Lung (tissue), 12 donors: Measurements from ENCODE around the gene CREBZF. TPM values are rescaled to one million over a fixed set of nuclear protein-coding genes. Genes with fewer than 3 reads are reported as not detected.
"Not testable (repeated sequence)": the region's sequence is repeated elsewhere in the genome, so short reads cannot be mapped to it uniquely, and the experiment has no call there.

Experiments
- ATAC-seq: fragments of 200-7000 bp; cut with Tn5 transposase; one replicate; pipeline ENCODE4 v1.9.1; 2020; ENCODE audit warnings: moderate number of reproducible peaks; ENCODE audit not compliant: insufficient read depth, low FRiP score
- DNase-seq, 3 donors: peaks; one replicate each; pipeline ENCODE4 v3.0.0-alpha.2; 2013 to 2017
- H3K27ac ChIP-seq, 2 donors: one replicate each; pipeline ENCODE4 v1.5.1; 2013; ENCODE audit warnings: mild to moderate bottlenecking in 2 of 2, moderate library complexity in 2 of 2, control low read depth in 1 of 2, inconsistent platforms in 1 of 2, low read depth in 1 of 2, low read length in 1 of 2
- H3K27me3 ChIP-seq, 3 donors: one replicate each; pipeline ENCODE4 v1.5.1; 2013; ENCODE audit warnings: low read length in 2 of 3; ENCODE audit not compliant: control insufficient read depth in 3 of 3, insufficient read depth in 3 of 3
- H3K36me3 ChIP-seq, 4 donors: one replicate each; pipeline ENCODE4 v1.5.1; 2013; ENCODE audit warnings: low read length in 4 of 4, mild to moderate bottlenecking in 1 of 4, moderate library complexity in 1 of 4; ENCODE audit not compliant: control insufficient read depth in 4 of 4, insufficient read depth in 4 of 4
- H3K4me1 ChIP-seq, 5 donors: one replicate each; pipeline ENCODE4 v1.5.1; 2013; ENCODE audit warnings: low read length in 5 of 5, mild to moderate bottlenecking in 2 of 5, moderate library complexity in 1 of 5; ENCODE audit not compliant: control insufficient read depth in 5 of 5, insufficient read depth in 5 of 5
- H3K4me3 ChIP-seq: one replicate; pipeline ENCODE4 v1.5.1; 2013; ENCODE audit warnings: mild to moderate bottlenecking, control low read depth, moderate library complexity
- H3K9ac ChIP-seq, 2 donors: one replicate each; pipeline ENCODE4 v1.5.1; 2013; ENCODE audit warnings: low read length in 2 of 2, control low read depth in 1 of 2; ENCODE audit not compliant: insufficient read depth in 1 of 2
- H3K9me3 ChIP-seq, 4 donors: one replicate each; pipeline ENCODE4 v1.5.1; 2013; ENCODE audit warnings: low read length in 3 of 4, mild to moderate bottlenecking in 1 of 4, moderate library complexity in 1 of 4; ENCODE audit not compliant: control insufficient read depth in 4 of 4, insufficient read depth in 3 of 4
- WGBS, 2 donors: extraction: QIAGEN DNeasy Blood & Tissue Kit; methylation state at CpG; one replicate each; pipeline ENCODE4 v1.1.7; 2013; 5-methylcytosine and 5-hydroxymethylcytosine counted together
- polyA plus RNA-seq, 2 donors: library from polyadenylated mRNA; stranded (reverse); fragments of 200-250 nt; gene quantifications; one replicate each; pipeline ENCODE4 v1.2.1, GENCODE V29; 2013
- total RNA-seq, 2 donors: library from RNA; depleted of rRNA in 1 of 2; stranded (reverse); fragments of >200 nt in 1 of 2; gene quantifications; one replicate each; pipeline ENCODE4 v1.2.1, GENCODE V29; 2014 to 2021
- TF ChIP-seq, protein P1 (sequence below): IDR thresholded peaks from 2 replicates; pipeline ENCODE4 v1.5.1; 2012; ENCODE audit warnings: mild to moderate bottlenecking; ENCODE audit errors: control extremely low read depth, extremely low read depth
- donor health status: control.
- donor health status: control.
- donor health status: Bipolar disorder and iron deficiency.
- donor health status: healthy.
- donor health status: DM: yes; HTN: yes; CAD: no.

CREBZF gene
- total and polyA plus RNA-seq, 4 donors, result 20.2 to 115 (median 33.9) TPM

- Histone ChIP-seq H3K4me1 (peaks cover 0 to 5% (median 2%) of the 10 kb centered on the region in 5 donors), H3K9me3 (no peaks in the 10 kb centered on the region), H3K36me3 (peaks cover 0 to 4% (median 0%) of the 10 kb centered on the region in 4 donors), H3K27me3 (no peaks in the 10 kb centered on the region), H3K9ac (no peak overlapping the region), H3K27ac (no peak overlapping the region), H3K4me3 (no peak overlapping the region)
- ATAC-seq (no peak), DNase-seq (peak; percentile 19 to 73 (median 37))
- WGBS, 2 donors, result 57 to 72% methylated on average over 3 of the region's 3 CpGs
- TF ChIP-seq, protein P1, sequence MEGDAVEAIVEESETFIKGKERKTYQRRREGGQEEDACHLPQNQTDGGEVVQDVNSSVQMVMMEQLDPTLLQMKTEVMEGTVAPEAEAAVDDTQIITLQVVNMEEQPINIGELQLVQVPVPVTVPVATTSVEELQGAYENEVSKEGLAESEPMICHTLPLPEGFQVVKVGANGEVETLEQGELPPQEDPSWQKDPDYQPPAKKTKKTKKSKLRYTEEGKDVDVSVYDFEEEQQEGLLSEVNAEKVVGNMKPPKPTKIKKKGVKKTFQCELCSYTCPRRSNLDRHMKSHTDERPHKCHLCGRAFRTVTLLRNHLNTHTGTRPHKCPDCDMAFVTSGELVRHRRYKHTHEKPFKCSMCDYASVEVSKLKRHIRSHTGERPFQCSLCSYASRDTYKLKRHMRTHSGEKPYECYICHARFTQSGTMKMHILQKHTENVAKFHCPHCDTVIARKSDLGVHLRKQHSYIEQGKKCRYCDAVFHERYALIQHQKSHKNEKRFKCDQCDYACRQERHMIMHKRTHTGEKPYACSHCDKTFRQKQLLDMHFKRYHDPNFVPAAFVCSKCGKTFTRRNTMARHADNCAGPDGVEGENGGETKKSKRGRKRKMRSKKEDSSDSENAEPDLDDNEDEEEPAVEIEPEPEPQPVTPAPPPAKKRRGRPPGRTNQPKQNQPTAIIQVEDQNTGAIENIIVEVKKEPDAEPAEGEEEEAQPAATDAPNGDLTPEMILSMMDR, result no peak
Measured at GRCh38 chr11:85620256-85620655, 44.7 kb downstream of the CREBZF start.

DNA sequence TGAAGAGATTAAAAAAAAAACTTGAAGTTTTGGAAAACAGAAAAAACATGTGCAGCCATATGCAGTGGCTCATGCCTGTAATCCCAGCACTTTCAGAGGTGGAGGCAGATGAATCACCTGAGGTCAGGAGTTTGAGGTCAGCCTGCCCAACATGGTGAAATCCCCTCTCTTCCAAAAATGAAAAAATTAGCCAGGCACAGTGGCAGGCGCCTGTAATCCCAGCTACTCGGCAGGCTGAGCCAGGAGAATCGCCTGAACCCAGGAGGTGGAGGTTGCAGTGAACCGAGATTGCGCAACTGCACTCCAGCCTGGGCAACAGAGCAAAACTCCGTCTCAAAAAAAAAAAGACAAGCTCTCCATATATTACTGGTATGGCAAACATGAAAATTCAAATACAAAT is 45.4 kb downstream of the CREBZF start:
- Histone ChIP-seq H3K4me3 (no peak overlapping the region), H3K9me3 (no peaks in the 10 kb centered on the region), H3K27me3 (no peaks in the 10 kb centered on the region), H3K4me1 (no peaks in the 10 kb centered on the region), H3K9ac (no peak overlapping the region), H3K36me3 (peaks cover 0 to 4% (median 0%) of the 10 kb centered on the region in 4 donors), H3K27ac (no peak overlapping the region)
- WGBS, 2 donors, result 75 to 76% methylated on average over 6 of the region's 6 CpGs
- no peak for DNase-seq
- no peak for ATAC-seq
- TF ChIP-seq, protein P1, result no peak

DNA sequence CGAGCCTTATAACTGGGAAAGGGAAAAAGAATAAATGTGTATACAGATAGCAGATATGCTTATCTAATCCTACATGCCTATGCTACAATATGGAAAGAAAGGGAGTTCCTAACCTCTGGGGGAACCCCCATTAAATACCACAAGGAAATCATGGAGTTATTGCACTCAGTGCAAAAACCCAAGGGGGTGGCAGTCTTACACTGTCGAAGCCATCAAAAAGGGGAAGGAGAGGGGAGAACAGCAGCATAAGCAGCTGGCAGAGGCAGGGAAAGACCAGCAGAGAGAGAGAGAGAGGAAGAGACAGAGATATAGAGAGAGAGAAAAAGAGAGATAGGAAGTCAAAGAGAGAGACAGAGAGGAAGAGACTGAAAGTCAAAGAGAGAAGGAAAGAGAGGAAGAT is 53.3 kb downstream of the CREBZF start:
- H3K4me1 ChIP-seq, H3K27ac ChIP-seq, ATAC-seq, H3K36me3 ChIP-seq, H3K9me3 ChIP-seq, H3K9ac ChIP-seq, DNase-seq, H3K27me3 ChIP-seq, H3K4me3 ChIP-seq: not testable (repeated sequence)
- WGBS, 2 donors, result 43 to 53% methylated on average over 2 of the region's 2 CpGs

Other genes with a start within 250 kb of the CREBZF start
- 10 to 100 TPM in 1 of 2 donors, 1 to 10 TPM in 1; 9.9 to 24.1 TPM for gene DLG2, start 37.8 kb downstream of the CREBZF start, total RNA-seq
- gene DLG2, start 37.8 kb downstream of the CREBZF start, polyA plus RNA-seq, result under 1 TPM; 0.32 to 0.83 TPM
- 10 to 100 TPM; 52.9 TPM for gene TMEM126B, start 36.5 kb downstream of the CREBZF start, total RNA-seq
- gene TMEM126B, start 36.5 kb downstream of the CREBZF start, polyA plus RNA-seq, result 100 to 1,000 TPM in 1 of 2 donors, 10 to 100 TPM in 1; 77.3 to 129 TPM
- 10 to 100 TPM; 17.1 to 29.7 TPM for gene TMEM126A, start 17.2 kb downstream of the CREBZF start, total RNA-seq
- gene TMEM126A, start 17.2 kb downstream of the CREBZF start, polyA plus RNA-seq, result 10 to 100 TPM; 40.8 to 75.4 TPM
- gene CCDC89, start 21.1 kb upstream of the CREBZF start, total RNA-seq, result 1 to 10 TPM; 3.1 to 6.5 TPM
- gene CCDC89, start 21.1 kb upstream of the CREBZF start, polyA plus RNA-seq, result 1 to 10 TPM in 1 of 2 donors, under 1 TPM in 1; 0.65 to 3.1 TPM
- 10 to 100 TPM; 22.8 to 39.0 TPM for gene SYTL2, start 146.0 kb upstream of the CREBZF start, total RNA-seq
- gene SYTL2, start 146.0 kb upstream of the CREBZF start, polyA plus RNA-seq, result 10 to 100 TPM in 1 of 2 donors, 1 to 10 TPM in 1; 6.7 to 10.3 TPM
- gene CCDC83, start 190.3 kb upstream of the CREBZF start, total RNA-seq, result not detected
- not detected for gene CCDC83, start 190.3 kb upstream of the CREBZF start, polyA plus RNA-seq